Smooth muscle cell (in vitro differentiated cells): Measurements from ENCODE around the gene TEC. TPM values are rescaled to one million over a fixed set of nuclear protein-coding genes. Genes with fewer than 3 reads are reported as not detected.

Experiments used
- DNase-seq: peaks from one replicate; lab custom pipeline; 2025; ENCODE audit not compliant: unreplicated experiment; lab: John Stamatoyannopoulos, UW
- H2AFZ ChIP-seq: fragments of 200-600 bp; sonication (generic); 2 replicates; pipeline ENCODE4 v1.6.0; 2016; ENCODE audit warnings: antibody characterized with exemption, low read depth, mild to moderate bottlenecking
- H3F3A ChIP-seq: fragments of 200-600 bp; sonication (generic); 2 replicates; pipeline ENCODE4 v1.6.0; 2017; ENCODE audit warnings: antibody characterized with exemption, low read depth
- H3K27ac ChIP-seq: fragments of 200-600 bp; sonication (generic); 2 replicates; pipeline ENCODE4 v1.5.1; 2016; ENCODE audit warnings: low read depth, mild to moderate bottlenecking
- H3K27me3 ChIP-seq: fragments of 200-600 bp; sonication (generic); 2 replicates; pipeline ENCODE4 v1.6.1; 2016; ENCODE audit warnings: low read depth, mild to moderate bottlenecking
- H3K36me3 ChIP-seq: fragments of 200-600 bp; sonication (generic); 2 replicates; pipeline ENCODE4 v1.5.1; 2016; ENCODE audit warnings: low read depth
- H3K4me1 ChIP-seq: fragments of 200-600 bp; sonication (generic); 2 replicates; pipeline ENCODE4 v1.5.1; 2016; ENCODE audit warnings: low read depth
- H3K4me2 ChIP-seq: fragments of 200-600 bp; sonication (generic); 2 replicates; pipeline ENCODE4 v1.6.0; 2016; ENCODE audit warnings: mild to moderate bottlenecking
- H3K4me3 ChIP-seq: fragments of 200-600 bp; sonication (generic); 2 replicates; pipeline ENCODE4 v1.5.1; 2016; ENCODE audit warnings: mild to moderate bottlenecking
- H3K79me2 ChIP-seq: fragments of 200-600 bp; sonication (generic); 2 replicates; pipeline ENCODE4 v1.6.0; 2016; ENCODE audit warnings: low read depth, mild to moderate bottlenecking
- H3K9ac ChIP-seq: fragments of 200-600 bp; sonication (generic); 2 replicates; pipeline ENCODE4 v1.6.0; 2016; ENCODE audit warnings: low read depth
- H3K9me3 ChIP-seq: fragments of 200-600 bp; sonication (generic); replicated peaks from 2 replicates; pipeline ENCODE4 v1.5.1; 2016; ENCODE audit warnings: low read depth
- H4K20me1 ChIP-seq: fragments of 200-600 bp; sonication (generic); 2 replicates; pipeline ENCODE4 v1.6.0; 2016; ENCODE audit warnings: low read depth
- CTCF ChIP-seq: fragments of 200-600 bp; sonication (generic); IDR thresholded peaks from 2 replicates; pipeline ENCODE4 v1.5.1; 2017; ENCODE audit warnings: borderline replicate concordance, mild to moderate bottlenecking, antibody characterized with exemption; ENCODE audit not compliant: insufficient read depth, poor library complexity, severe bottlenecking
- WGBS: methylation state at CpG from one replicate; pipeline ENCODE4 v1.1.7; 2016; ENCODE audit warnings: low lambda C conversion rate; 5-methylcytosine and 5-hydroxymethylcytosine counted together
- polyA plus RNA-seq: library from polyadenylated mRNA; unstranded; fragments of >200 nt; fragmentation: Nextera tagmentation; extraction: Ambion mirVana; gene quantifications from 2 replicates; pipeline ENCODE4 v1.2.1, GENCODE V29; 2016
- total RNA-seq: library from RNA; depleted of rRNA; stranded (reverse); fragments of >200 nt; gene quantifications from 2 replicates; pipeline ENCODE4 v1.2.3, GENCODE V29; 2014

TEC gene
- total and polyA plus RNA-seq, 2 experiments from 2014 or later: 0.14 to 1.8 TPM

GRCh38 chr4:48193096-48193836, 76.4 kb downstream of the TEC start:
- Histone ChIP-seq H3K9me3 (no peaks in the 10 kb centered on the region), H3K9ac (no peak overlapping the region), H3K27ac (no peak overlapping the region), H3K27me3 (no peaks in the 10 kb centered on the region), H3K36me3 (no peaks in the 10 kb centered on the region), H3K4me3 (no peak overlapping the region), H3K4me2 (no peak overlapping the region), H3F3A (no peaks in the 10 kb centered on the region), H4K20me1 (no peaks in the 10 kb centered on the region), H3K4me1 (no peaks in the 10 kb centered on the region), H2AFZ (no peak overlapping the region), H3K79me2 (no peaks in the 10 kb centered on the region)
- DNase-seq: no peak
- WGBS: 94% methylated on average over 6 of the region's 6 CpGs
- no peak for TF ChIP-seq CTCF

GRCh38 chr4:48191758-48192157, 77.9 kb downstream of the TEC start:
- Histone ChIP-seq H3K79me2 (no peaks in the 10 kb centered on the region), H3K27me3 (no peaks in the 10 kb centered on the region), H3K9me3 (no peaks in the 10 kb centered on the region), H3K4me3 (no peak overlapping the region), H3K4me1 (no peaks in the 10 kb centered on the region), H3K9ac (no peak overlapping the region), H2AFZ (no peak overlapping the region), H3F3A (no peaks in the 10 kb centered on the region), H3K27ac (no peak overlapping the region), H3K36me3 (no peaks in the 10 kb centered on the region), H4K20me1 (no peaks in the 10 kb centered on the region), H3K4me2 (no peak overlapping the region)
- no peak for TF ChIP-seq CTCF
- WGBS: 84% methylated on average over 1 of the region's 1 CpG
- DNase-seq: no peak

GRCh38 chr4:48190839-48191238, 78.8 kb downstream of the TEC start:
- Histone ChIP-seq H3K9me3 (no peaks in the 10 kb centered on the region), H2AFZ (no peak overlapping the region), H3K36me3 (no peaks in the 10 kb centered on the region), H3K4me3 (no peak overlapping the region), H3K4me1 (no peaks in the 10 kb centered on the region), H3K79me2 (no peaks in the 10 kb centered on the region), H4K20me1 (no peaks in the 10 kb centered on the region), H3K9ac (no peak overlapping the region), H3F3A (no peaks in the 10 kb centered on the region), H3K27me3 (no peaks in the 10 kb centered on the region), H3K27ac (no peak overlapping the region), H3K4me2 (no peak overlapping the region)
- DNase-seq: no peak
- TF ChIP-seq CTCF: no peak

GRCh38 chr4:48189731-48190130, 79.9 kb downstream of the TEC start:
- no peaks in the 10 kb centered on the region for H3K9me3 ChIP-seq
- no peak overlapping the region for H3K4me2 ChIP-seq
- H3K36me3 ChIP-seq: no peaks in the 10 kb centered on the region
- H2AFZ ChIP-seq: no peak overlapping the region
- no peak overlapping the region for H3K4me3 ChIP-seq
- no peak overlapping the region for H3K27ac ChIP-seq
- no peak for DNase-seq
- no peaks in the 10 kb centered on the region for H4K20me1 ChIP-seq
- H3K27me3 ChIP-seq: no peaks in the 10 kb centered on the region
- H3K79me2 ChIP-seq: no peaks in the 10 kb centered on the region
- no peak overlapping the region for H3K9ac ChIP-seq
- no peaks in the 10 kb centered on the region for H3K4me1 ChIP-seq
- no peaks in the 10 kb centered on the region for H3F3A ChIP-seq
- WGBS: 96% methylated on average over 2 of the region's 2 CpGs
- no peak for TF ChIP-seq CTCF
